Measurements from ENCODE around the gene USP40. TPM values are rescaled to one million over a fixed set of nuclear protein-coding genes. Genes with fewer than 3 reads are reported as not detected.

USP40 gene
- total and polyA plus RNA-seq, 2 donors (not counting 1 experiment from before 2014, with no cell fraction given) = 19.8 to 37.0 TPM

DNA sequence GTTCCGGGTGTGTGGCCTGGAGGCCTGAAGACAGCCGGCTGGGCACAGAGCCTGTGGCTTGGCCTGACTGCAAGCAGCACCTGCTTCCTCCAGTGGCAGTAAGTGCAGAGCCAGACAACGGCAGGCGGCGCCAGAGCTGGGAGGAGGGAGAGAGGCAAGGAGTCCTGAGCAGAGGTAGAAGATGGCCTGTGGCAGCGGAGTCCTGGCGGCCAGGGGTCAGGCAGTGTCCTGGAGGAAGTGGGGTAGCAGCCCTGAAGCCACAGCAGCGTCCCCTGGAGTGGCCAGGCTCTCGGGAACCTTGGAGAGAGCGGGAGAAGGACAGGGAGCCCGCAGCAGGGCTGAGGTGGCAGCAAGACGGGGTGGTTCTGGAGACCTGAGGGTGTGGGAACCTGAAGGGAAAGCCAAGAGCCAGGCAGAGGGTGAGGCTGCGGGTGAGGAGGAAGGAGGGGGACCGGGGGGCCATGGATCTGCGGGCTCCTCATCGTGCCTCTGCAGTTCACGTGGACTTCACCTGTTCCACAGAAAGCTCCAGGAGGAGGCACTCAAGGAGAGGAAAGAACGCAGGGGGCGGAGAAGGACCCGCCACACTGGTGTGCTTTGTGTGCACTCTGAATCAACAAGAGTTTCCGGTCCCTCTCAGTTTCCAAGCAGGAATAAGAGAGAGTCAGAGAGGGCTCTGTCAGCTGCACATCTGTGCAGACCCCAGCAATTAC lies 85.9 kb downstream of the USP40 start:
- ATAC-seq (ENCODE audit: low read depth) = no peak
- peak overlapping the region; percentile 63 for H3K27ac Mint-ChIP-seq

More for the DNA sequence above, 85.9 kb downstream of the USP40 start:
- Histone ChIP-seq H4K20me1 (ENCODE audit: control insufficient read depth, insufficient read depth, low read length, poor library complexity, severe bottlenecking) (no peaks in the 10 kb centered on the region), H3K9me3 (ENCODE audit: control extremely low read depth in 1 of 3, control insufficient read depth in 2 of 3, insufficient read depth in 1 of 3, low read length in 2 of 3) (no peaks in the 10 kb centered on the region), H3K79me2 (ENCODE audit: control insufficient read depth, insufficient read depth, low read length) (no peaks in the 10 kb centered on the region), H3K4me2 (replicated peaks; ENCODE audit: low read depth, low read length, poor library complexity, severe bottlenecking) (no peak overlapping the region), H3K9ac (ENCODE audit: low read length) (no peak overlapping the region), H3K4me3 (ENCODE audit: control extremely low read depth in 1 of 5, extremely low read depth in 1 of 5, insufficient read depth in 1 of 5, low read depth in 2 of 5, low read length in 4 of 5) (no peak overlapping the region), H3K4me1 (ENCODE audit: control insufficient read depth in 2 of 2, insufficient read depth in 2 of 2, low read length in 2 of 2) (no peaks in the 10 kb centered on the region), H3K27me3 (replicated peaks in 1 of 4; ENCODE audit: control extremely low read depth in 1 of 4, control insufficient read depth in 3 of 4, insufficient read depth in 4 of 4, low read length in 3 of 4) (no peaks in the 10 kb centered on the region), H3K36me3 (replicated peaks in 1 of 2; ENCODE audit: control extremely low read depth in 1 of 2, control insufficient read depth in 1 of 2, extremely low read depth in 1 of 2, insufficient read depth in 2 of 2, low read length in 1 of 2) (peaks cover 0 to 35% of the 10 kb centered on the region in 2 experiments), H2AFZ (ENCODE audit: insufficient read depth, low read depth, low read length, poor library complexity, severe bottlenecking) (no peak overlapping the region), H3K27ac (ENCODE audit: low read length in 2 of 2) (no peak overlapping the region)
- POLR2A ChIA-PET = no interaction called here
- Mint-ChIP-seq H3K4me1 (no peaks in the 10 kb centered on the region), H3K27me3 (no peaks in the 10 kb centered on the region), H3K4me3 (no peak overlapping the region), H3K9me3 (ENCODE audit: insufficient read depth) (no peaks in the 10 kb centered on the region)
- CTCF ChIA-PET = interaction anchor here (1.1 to 1.9 kb wide), 3 partner anchors 18 to 231 kb away, joined by 3 to 4 read pairs (median 3); no protein-coding TSS in a partner anchor
- intact Hi-C loops (cut with micrococcal nuclease) = loop anchor here (1.0 kb wide), 1 partner anchor 231 kb away; no protein-coding TSS in a partner anchor
- 96% methylated on average over 21 of the region's 21 CpGs for WGBS (ENCODE audit: insufficient coverage)
- DNase-seq = no peak
- TF ChIP-seq EZH2 (IDR thresholded peaks at IDR 0.05; ENCODE audit: borderline replicate concordance, insufficient read depth, low read depth, low read length, poor library complexity, severe bottlenecking) (no peak), CTCF (IDR thresholded peaks at IDR 0.05) (no peak)

Measured in B cell (primary cell).